GM18951 (cell line): ENCODE measurements around the gene TMEM8B.

ENCODE experiments used
- POLR2A ChIP-seq: IDR thresholded peaks from 4 replicates; pipeline ENCODE4 v1.6.1; 2011; ENCODE audit warnings: mild to moderate bottlenecking; ENCODE audit not compliant: insufficient read length, insufficient read depth; ENCODE audit errors: extremely low read depth
- in situ Hi-C: fragments of 300-500 bp; cut with MboI; formaldehyde crosslinking; loops from one replicate; pipeline ENCODE4 v1.12.0; 2022; ENCODE audit warnings: low sequenced_read_pairs, mixed read lengths, inconsistent platforms; ENCODE audit not compliant: unreplicated experiment

The TMEM8B gene

DNA sequence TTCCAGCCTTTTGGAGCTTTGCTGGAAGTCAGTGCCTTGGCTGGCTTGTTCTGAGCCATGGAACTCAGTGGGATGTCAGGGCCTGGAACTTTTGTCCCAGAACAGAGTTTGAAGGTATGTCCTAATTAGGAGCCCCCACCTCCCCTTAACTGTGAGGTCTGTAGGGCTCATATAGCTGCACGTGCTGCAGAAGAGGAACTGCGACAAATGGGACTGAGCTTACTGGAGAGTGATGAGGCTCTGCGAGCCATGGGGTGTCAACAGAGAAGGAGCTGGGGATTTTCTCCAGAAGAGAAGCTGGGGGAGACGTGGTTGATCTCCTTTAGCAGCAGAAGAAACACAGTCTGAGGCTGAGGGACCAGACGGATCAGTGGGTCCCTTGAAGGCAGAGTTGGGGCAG, 10.9 kb downstream of the TMEM8B start:
- TF ChIP-seq POLR2A = no peak
- in situ Hi-C loops = no loop called here

DNA sequence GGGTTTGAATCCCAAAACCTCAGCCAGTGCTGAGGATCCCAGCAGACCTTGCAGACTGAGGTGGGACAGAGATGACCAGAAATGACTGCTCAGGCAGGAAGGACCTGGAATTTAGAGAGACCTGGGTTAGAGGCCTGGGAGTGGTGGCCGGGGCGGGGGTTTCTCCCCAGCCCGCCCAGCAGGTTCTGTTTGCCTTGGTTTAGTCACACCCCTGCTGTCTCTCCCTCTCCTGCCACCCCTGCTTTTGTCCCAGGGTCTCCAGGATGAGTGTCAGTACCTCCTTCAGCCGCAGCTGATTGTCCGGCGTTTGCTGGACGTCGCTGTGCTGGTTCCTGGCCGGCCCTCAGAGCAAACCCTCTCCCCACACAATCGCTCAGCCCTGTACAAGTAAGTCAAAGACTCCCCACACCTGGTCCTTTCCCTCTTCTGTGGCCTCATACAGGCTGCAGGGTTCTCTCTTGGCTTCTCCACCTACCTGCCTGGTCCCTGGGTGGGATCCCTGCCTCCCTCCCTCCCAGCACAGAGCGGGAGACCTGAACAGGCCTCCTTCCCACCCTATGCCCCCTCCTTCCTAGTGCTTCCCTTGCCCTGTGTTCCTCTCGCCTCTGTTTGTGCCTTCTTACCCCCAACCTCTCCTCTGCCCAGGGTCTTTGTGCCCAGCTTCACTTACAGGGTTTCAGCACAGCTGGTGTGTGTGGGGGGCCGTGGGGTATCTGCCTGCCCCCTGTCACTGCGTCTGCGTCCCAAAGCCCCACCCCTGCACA, 12.0 kb downstream of the TMEM8B start:
- in situ Hi-C loops = no loop called here
- no peak for TF ChIP-seq POLR2A

DNA sequence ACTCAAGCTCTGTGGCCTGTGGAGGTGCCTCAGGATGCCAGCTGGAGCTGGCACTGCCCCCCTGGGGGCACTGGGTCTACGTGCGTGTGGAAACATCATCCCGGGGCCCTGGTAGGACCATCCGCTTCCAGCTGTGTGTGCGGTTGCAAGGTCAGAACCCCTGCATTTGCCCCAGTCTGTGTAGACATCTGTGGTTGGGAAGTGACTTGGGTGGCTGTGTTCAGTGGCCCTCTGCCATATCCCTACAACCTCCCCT, 12.5 kb downstream of the TMEM8B start:
- no peak for TF ChIP-seq POLR2A
- in situ Hi-C loops = no loop called here

DNA sequence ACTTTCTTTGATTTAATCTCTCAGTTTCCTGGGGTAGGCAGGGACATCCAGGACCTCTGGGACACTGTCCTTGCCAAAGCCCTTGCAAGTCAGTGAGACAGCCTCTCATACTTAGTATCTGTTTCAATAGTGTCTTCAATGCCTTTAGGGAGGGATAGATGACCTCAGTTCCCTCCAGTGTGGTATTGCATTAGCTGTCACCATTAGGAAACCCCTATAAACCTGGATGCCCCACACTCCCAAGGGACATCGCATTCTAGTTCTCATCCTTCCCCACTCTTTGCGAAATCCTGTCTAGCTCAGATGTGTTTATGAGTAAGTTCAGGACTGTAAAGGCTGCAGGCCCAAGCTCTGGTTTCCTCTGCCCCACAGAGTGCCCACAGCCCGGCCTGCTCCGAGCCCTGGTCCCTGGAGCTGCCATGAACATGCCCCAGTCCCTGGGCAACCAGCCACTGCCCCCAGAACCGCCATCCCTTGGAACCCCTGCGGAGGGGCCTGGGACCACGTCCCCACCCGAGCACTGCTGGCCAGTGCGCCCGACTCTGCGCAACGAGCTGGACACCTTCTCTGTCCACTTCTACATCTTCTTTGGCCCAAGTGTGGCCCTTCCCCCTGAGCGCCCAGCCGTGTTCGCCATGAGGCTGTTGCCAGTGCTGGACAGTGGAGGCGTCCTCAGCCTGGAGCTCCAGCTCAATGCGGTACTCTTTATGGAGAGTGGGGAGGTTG, 13.2 kb downstream of the TMEM8B start:
- in situ Hi-C loops = no loop called here
- no peak for TF ChIP-seq POLR2A

DNA sequence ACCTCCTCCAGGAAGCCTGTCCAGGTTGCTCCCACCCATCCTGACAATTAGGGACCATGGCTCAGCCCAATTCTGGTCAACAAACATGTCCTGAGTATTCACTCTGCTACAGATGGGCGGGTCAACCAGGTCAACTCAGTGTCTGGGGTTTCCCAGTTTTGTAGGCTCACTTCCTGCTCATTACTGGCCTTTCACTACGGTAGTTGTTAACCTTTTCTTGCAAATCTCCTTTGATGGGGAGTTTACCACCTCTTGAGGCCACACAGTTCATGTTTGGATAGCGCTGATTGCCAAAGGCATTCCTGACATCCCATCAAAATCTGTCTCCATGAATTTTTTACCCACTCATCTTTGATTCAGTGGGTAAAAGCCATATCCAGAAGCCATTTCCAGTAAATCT, 13.8 kb downstream of the TMEM8B start:
- in situ Hi-C loops = no loop called here

DNA sequence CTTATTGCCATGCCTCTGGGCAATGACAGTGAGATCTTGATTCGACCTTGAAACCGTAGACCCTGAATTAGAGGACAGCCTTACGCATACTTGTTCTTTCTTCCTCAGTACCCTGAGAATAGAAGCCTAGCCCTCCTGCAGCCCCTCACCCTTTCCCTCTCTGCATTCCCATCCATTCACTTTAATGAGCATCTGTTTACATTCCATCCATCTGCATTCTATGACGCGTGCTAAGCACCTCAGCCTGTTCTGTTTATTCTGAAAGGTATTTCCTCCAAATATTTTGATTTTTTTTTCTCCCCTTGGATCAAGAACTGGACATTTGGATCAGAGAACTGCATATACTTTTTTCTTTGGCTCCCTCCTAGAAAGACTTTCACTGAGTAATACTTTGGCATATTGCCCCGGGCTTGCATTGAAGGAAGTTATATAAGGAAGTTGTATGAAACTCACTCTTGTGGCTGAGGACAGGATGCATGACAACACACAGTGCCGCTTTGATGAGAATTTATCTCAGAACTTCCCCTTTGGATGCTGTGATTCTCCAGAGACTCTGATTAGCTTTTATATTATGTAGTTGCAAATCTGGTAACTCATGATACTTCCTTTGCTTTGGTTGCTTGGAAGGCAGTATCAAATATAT, 15.7 kb downstream of the TMEM8B start:
- no peak for TF ChIP-seq POLR2A
- in situ Hi-C loops = no loop called here

More for the DNA sequence above, 13.8 kb downstream of the TMEM8B start:
- TF ChIP-seq POLR2A = no peak

DNA sequence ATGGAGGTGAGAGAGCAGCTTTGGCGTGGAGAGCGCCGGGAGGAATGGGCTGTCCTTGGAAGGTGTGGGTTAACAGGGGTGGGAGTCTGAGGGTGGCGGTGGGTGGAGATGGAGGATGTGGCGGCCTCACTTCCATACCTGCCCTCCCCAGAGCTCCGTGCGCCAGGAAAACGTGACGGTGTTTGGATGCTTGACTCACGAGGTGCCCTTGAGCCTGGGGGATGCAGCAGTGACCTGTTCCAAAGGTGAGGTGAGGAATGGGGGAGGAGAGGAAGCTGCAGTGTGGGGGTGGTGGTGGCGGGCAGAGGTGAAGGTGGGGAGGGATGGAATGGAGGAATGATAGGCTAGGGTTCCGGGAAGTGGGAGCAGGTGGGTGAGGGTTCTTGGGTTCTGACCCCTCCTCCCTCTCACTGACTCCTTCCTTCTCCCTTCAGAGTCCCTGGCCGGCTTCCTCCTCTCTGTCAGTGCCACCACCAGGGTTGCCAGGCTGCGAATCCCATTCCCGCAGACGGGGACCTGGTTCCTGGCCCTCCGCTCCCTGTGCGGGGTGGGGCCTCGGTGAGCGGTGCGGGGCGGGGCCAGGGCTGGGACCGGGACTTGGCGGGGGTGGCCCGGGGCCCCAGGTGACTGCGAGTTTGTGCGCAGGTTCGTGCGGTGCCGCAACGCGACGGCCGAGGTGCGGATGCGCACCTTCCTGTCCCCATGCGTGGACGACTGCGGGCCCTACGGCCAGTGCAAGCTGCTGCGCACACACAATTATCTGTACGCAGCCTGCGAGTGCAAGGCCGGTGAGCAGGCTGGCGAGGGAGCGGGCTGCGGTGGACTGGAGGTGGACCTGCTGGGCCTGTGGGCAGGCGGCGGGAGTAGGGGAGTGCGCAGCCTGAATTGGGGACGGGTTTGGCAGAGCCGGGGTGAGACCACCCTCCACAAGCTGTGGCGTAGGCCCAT, 17.1 kb downstream of the TMEM8B start:
- in situ Hi-C loops = no loop called here

DNA sequence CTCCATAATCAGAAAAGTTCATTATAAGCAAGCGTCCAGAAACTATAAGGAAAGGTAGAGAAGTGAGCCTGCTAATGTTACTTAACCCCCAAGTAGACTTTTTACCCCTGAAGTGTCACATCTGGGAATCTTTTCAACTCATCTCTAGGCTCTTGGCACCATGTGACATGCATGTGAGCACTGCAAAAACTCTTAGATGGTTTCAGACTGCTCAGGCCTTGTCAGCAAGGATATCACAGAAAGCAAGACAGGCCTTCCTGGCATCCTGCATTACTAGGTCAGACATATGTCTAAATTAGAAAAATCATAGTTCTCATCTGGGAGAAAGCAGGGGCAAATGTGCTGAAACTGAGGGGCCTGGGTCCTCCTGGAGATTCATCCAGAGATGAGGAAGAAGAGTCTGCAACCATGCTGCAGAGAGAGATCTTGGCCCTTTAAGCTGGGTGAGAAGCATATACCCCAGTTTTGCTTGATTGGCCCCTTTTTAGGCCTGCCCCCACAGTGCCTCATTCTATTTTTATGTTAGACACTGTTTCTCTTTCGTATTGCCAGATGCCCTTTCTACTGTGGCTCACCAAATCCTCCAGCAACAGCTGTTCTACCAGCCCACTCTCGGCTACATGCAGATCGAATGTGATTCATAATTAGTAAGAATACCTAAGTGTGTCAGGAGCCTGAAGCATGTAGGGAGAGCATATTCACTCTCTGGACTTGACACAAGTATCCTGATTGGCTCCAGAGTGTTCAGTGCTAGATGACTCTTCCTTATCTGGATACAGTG, 19.0 kb downstream of the TMEM8B start:
- in situ Hi-C loops = no loop called here
- TF ChIP-seq POLR2A = peak; percentile 43

More for the DNA sequence above, 17.1 kb downstream of the TMEM8B start:
- no peak for TF ChIP-seq POLR2A

DNA sequence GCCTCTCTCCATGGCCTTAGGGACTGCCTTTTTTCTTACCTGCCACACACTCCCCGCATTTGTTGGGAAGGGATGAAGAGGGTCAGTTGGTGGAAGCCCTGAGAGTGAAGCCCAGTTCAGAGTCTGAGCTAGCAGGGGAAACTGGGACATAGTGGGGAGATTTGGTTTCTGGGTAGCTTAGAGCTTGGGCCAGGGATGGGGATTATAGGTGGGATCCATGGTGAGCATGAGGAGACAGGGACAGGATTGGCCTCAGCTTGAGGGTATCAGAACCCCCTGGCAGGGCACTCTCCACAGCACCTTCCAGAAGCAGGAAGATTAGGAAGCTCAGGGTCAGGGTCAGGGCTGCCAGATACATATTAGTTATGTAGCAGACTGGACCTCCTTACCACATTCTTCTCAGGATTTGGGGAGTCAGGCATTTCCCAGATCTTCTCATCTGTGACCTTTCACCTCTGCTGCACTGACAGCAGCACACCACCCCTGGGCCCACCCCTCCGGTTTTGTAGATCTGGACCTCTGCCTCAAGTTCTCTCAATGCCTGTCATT, 23.3 kb downstream of the TMEM8B start:
- TF ChIP-seq POLR2A = no peak
- in situ Hi-C loops = no loop called here

DNA sequence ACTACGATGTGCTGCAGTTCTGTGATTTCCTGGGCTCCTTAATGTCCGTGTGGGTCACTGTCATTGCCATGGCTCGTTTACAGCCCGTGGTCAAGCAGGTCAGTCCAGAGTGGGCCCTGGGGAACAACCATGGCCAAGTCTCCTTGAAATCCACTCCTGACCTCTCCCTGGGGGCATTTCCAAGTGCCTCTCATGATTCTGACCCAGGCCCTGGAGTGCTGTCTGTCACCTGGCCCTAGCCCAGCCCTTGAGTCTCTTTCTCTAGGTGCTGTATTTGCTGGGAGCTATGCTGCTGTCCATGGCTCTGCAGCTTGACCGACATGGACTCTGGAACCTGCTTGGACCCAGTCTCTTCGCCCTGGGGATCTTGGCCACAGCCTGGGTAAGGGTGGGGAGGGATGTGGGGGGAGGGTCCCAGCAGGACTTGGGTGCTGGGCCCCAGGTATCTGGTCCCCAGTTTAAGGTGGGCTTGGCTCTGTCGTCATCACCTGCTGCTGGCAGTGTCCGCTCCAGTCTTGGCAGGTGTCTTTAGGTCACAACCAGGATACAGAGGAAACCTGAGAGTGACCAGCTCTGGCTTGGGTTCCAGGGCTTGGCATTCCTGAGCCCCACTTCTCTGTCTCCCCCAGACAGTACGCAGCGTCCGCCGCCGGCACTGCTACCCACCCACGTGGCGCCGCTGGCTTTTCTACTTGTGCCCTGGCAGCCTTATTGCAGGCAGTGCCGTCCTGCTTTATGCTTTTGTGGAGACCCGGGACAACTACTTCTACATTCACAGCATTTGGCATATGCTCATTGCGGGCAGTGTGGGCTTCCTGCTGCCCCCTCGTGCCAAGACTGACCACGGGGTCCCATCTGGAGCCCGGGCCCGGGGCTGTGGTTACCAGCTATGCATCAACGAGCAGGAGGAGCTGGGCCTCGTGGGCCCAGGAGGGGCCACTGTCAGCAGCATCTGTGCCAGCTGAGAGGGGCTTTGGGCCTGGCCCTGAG, 24.1 kb downstream of the TMEM8B start:
- TF ChIP-seq POLR2A = no peak
- in situ Hi-C loops = no loop called here
